ENCODE measurements around the gene CA9. TPM values are rescaled to one million over a fixed set of nuclear protein-coding genes. Genes with fewer than 3 reads are reported as not detected.

CA9 gene
- total RNA-seq, 1 donor from 2014 or later = 3.2 TPM

DNA sequence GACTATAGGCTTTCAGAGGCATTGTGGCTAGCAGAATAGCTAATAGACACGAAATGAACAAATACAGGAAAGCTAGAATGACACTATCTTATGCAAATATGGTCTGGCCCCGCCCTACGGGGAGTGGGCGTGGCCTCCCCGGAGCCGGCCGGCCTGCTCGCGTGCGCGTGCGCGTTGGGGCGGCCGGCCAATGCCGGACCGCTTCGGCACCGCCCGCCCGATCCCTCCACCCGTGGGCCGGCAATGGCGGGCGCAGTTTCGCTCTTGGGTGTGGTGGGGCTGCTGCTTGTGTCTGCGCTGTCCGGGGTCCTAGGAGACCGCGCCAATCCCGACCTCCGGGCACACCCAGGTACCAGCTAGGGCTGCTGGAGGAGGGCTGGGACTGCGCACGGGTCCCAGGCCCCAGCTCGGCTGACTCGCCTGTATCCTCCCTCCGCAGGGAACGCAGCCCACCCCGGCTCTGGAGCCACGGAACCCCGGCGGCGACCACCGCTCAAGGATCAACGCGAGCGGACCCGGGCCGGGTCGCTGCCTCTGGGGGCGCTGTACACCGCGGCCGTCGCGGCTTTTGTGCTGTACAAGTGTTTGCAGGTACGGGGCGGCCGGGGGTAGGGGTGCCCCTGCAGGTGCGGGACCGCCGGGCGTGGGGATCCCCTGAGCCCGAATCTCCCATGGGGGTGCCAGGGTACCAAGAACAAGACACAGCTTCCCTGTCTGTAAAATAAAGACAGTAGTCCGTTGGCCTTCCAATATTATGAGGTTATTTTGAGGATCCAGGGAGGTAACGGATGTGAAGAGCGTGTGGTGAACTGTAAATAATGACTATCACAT lies 15.4 kb upstream of the CA9 start, which contains the start of gene CCDC107:
Gene CCDC107, plus strand, starts transcription at position 156 of the 831 bp plus-strand sequence. Its CDS starts 88 bp downstream, at position 244.
- DNase-seq (ENCODE audit: low read depth) = peak; percentile 57

DNA sequence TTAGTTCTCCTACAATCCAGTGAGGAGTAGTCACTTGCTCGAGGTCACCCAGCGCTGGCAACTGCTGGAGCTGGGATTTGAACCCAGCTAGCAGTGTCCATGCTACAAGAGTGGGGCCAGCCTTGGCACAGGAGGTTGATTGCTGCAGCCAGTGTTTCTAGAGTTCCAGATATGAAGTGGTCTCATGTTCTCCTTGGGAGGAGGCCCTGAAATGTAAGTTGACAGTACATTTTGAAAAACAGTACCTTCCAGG lies 14.8 kb upstream of the CA9 start:
- FAIRE-seq = no peak
- DNase-seq (ENCODE audit: low read depth) = peak; percentile 62
- H3K4me3 ChIP-seq (ENCODE audit: low read depth, low read length) = peak overlapping the region; percentile 64
- peaks cover 1% of the 10 kb centered on the region for H3K36me3 ChIP-seq (ENCODE audit: control insufficient read depth, insufficient read depth, low read length)
- H3K27me3 ChIP-seq (ENCODE audit: control insufficient read depth, insufficient read depth, low read length) = no peaks in the 10 kb centered on the region
- no peak for TF ChIP-seq CTCF (IDR thresholded peaks at IDR 0.05; ENCODE audit: insufficient read depth, low read length, severe bottlenecking)

More for the DNA sequence above, 15.4 kb upstream of the CA9 start, which contains the start of gene CCDC107:
- peak; percentile 83 for TF ChIP-seq CTCF (IDR thresholded peaks at IDR 0.05; ENCODE audit: insufficient read depth, low read length, severe bottlenecking)
- FAIRE-seq = no peak
- Histone ChIP-seq H3K27me3 (ENCODE audit: control insufficient read depth, insufficient read depth, low read length) (no peaks in the 10 kb centered on the region), H3K36me3 (ENCODE audit: control insufficient read depth, insufficient read depth, low read length) (peaks cover 1% of the 10 kb centered on the region), H3K4me3 (ENCODE audit: low read depth, low read length) (peak within 1 kb of the TSS; percentile 64)

DNA sequence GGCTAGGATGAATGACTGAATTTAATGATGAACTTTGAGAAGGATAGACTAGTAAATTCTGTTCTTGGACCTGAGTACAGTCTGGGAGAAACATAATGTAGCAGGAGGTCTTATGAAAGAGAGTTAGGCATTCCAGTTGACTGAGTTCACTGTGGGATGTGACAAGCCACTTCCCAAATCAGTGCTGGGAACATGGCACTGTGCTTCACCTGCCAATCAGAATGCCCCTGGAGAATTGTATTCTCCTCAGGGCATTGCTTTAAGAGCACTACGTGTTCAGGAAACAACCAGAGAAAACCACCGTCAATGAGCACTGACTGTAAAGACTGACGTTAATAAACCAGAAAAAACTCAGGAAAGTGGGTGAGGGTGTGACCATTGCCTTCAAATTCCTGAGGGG lies 14.4 kb upstream of the CA9 start:
- Histone ChIP-seq H3K27me3 (ENCODE audit: control insufficient read depth, insufficient read depth, low read length) (no peaks in the 10 kb centered on the region), H3K4me3 (ENCODE audit: low read depth, low read length) (no peak overlapping the region), H3K36me3 (ENCODE audit: control insufficient read depth, insufficient read depth, low read length) (peaks cover 1% of the 10 kb centered on the region)
- no peak for TF ChIP-seq CTCF (IDR thresholded peaks at IDR 0.05; ENCODE audit: insufficient read depth, low read length, severe bottlenecking)
- FAIRE-seq (no peak), DNase-seq (ENCODE audit: low read depth) (peak; percentile 22)

GRCh38 chr9:35660966-35661415 lies 12.7 kb upstream of the CA9 start:
- peak; percentile 52 for TF ChIP-seq CTCF (IDR thresholded peaks at IDR 0.05; ENCODE audit: insufficient read depth, low read length, severe bottlenecking)
- DNase-seq (ENCODE audit: low read depth) (peak; percentile 26), FAIRE-seq (no peak)
- no peak overlapping the region for H3K4me3 ChIP-seq (ENCODE audit: low read depth, low read length)
- H3K36me3 ChIP-seq (ENCODE audit: control insufficient read depth, insufficient read depth, low read length) = peaks cover 1% of the 10 kb centered on the region
- H3K27me3 ChIP-seq (ENCODE audit: control insufficient read depth, insufficient read depth, low read length) = no peaks in the 10 kb centered on the region

GRCh38 chr9:35661756-35662350 lies 11.9 kb upstream of the CA9 start:
- H3K27me3 ChIP-seq (ENCODE audit: control insufficient read depth, insufficient read depth, low read length) = no peaks in the 10 kb centered on the region
- no peak for FAIRE-seq
- no peak for TF ChIP-seq CTCF (IDR thresholded peaks at IDR 0.05; ENCODE audit: insufficient read depth, low read length, severe bottlenecking)
- H3K4me3 ChIP-seq (ENCODE audit: low read depth, low read length) = no peak overlapping the region
- DNase-seq (ENCODE audit: low read depth) = no peak
- peaks cover 1% of the 10 kb centered on the region for H3K36me3 ChIP-seq (ENCODE audit: control insufficient read depth, insufficient read depth, low read length)

Measured in bronchial epithelial cell (primary cell).